ENCODE results near the gene CFAP20DC.

GRCh38 chr3:58737644-58738043 lies 312.2 kb downstream of the CFAP20DC start:
- TF ChIP-seq RAD21 (conservative IDR thresholded peaks at IDR 0.05 in 1 of 2, IDR thresholded peaks at IDR 0.05 in 1 of 2) = no peak
- TF ChIP-seq CHD2 (IDR thresholded peaks at IDR 0.05; ENCODE audit: low read length, partially characterized antibody) = no peak
- TF ChIP-seq CTCF (IDR thresholded peaks at IDR 0.05) = no peak
- TF ChIP-seq EP300 (IDR thresholded peaks at IDR 0.05) = no peak

Data from A549 (cell line).